HepG2 (cell line): ENCODE data around the gene GBP6. TPM values are rescaled to one million over a fixed set of nuclear protein-coding genes. Genes with fewer than 3 reads are reported as not detected.
A peak's percentile ranks its signal among the peaks of the same experiment; 100 is the strongest.
"Not testable (repeated sequence)": the region's sequence is repeated elsewhere in the genome, so short reads cannot be mapped to it uniquely, and the experiment has no call there.

ENCODE experiments used
- ATAC-seq: fragments of 200-7000 bp; cut with Tn5 transposase; 3 replicates; pipeline ENCODE4 v1.9.1; 2020; ENCODE audit warnings: mild to moderate bottlenecking, moderate library complexity
- BruUV-seq: library from RNA; stranded (reverse); fragments of 400-500 nt; replicated peaks from 2 replicates; lab custom pipeline; 2021; lab: Mats Ljungman, UMichigan
- CTCF ChIA-PET: fragments of 300-600 bp; formaldehyde crosslinking; extraction: SDS; loops from one replicate; lab custom pipeline; 2021; ENCODE audit warnings: low total read pairs, inconsistent platforms, low intra/inter-chr PET ratio; lab: Yijun Ruan, JAX
- POLR2A ChIA-PET: fragments of 350-600 bp; sonication (Branson Sonifier 250); formaldehyde crosslinking; loops from one replicate; lab custom pipeline; 2020; ENCODE audit warnings: antibody characterized with exemption, inconsistent platforms; lab: Yijun Ruan, JAX
- DNase-seq: peaks from one replicate; pipeline ENCODE4 v3.0.0-alpha.2; 2015; ENCODE audit warnings: low spot score
- FAIRE-seq: peaks from 3 replicates; lab custom pipeline; 2011; peaks lifted over from hg19 to GRCh38; lab: Jason Lieb, UNC
- H2AFZ ChIP-seq: one replicate; pipeline ENCODE4 v1.6.1; 2011; ENCODE audit warnings: low read length, inconsistent platforms
- H3K27ac ChIP-seq: fragments of 300-600 bp; 3 replicates; pipeline ENCODE4 v1.8.0; 2011; ENCODE audit warnings: mixed run types, mild to moderate bottlenecking, mixed read lengths, low read length, inconsistent platforms; ENCODE audit not compliant: insufficient read depth; ENCODE audit errors: extremely low read length
- H3K27me3 ChIP-seq, 2 experiments: fragments of 200-600 bp in 1 of 2; 2 replicates in 1 of 2; 3 replicates in 1 of 2; pipeline versions ENCODE4 v1.6.0 to v1.8.0; 2011; ENCODE audit warnings: low read length in 2 of 2, mild to moderate bottlenecking in 2 of 2, moderate library complexity in 2 of 2, inconsistent platforms in 1 of 2; ENCODE audit not compliant: insufficient read depth in 2 of 2, control insufficient read depth in 1 of 2
- H3K36me3 ChIP-seq, 2 experiments: fragments of 200-600 bp in 1 of 2; replicated peaks in 1 of 2; 2 replicates in 1 of 2; 3 replicates in 1 of 2; pipeline versions ENCODE4 v1.5.1 to v1.8.0; 2011; ENCODE audit warnings: low read length in 2 of 2, inconsistent platforms in 1 of 2; ENCODE audit not compliant: insufficient read depth in 2 of 2, control insufficient read depth in 1 of 2
- H3K4me1 ChIP-seq: 2 replicates; pipeline ENCODE4 v1.5.1; 2012; ENCODE audit warnings: low read length, inconsistent platforms; ENCODE audit not compliant: insufficient read depth
- H3K4me2 ChIP-seq: 2 replicates; pipeline ENCODE4 v1.6.0; 2011; ENCODE audit warnings: low read depth, low read length, inconsistent platforms
- H3K4me3 ChIP-seq, 3 experiments: fragments of 200-600 bp in 1 of 3; sonication (generic), shearing (Covaris generic) in 1 of 3; replicated peaks in 1 of 3; 2 replicates each; pipeline ENCODE4 v1.5.1; 2011 to 2016; ENCODE audit warnings: low read length in 3 of 3, inconsistent platforms in 2 of 3, low read depth in 2 of 3, mild to moderate bottlenecking in 2 of 3, control low read depth in 1 of 3, mixed read lengths in 1 of 3; ENCODE audit not compliant: insufficient read depth in 1 of 3
- H3K79me2 ChIP-seq: one replicate; pipeline ENCODE4 v1.6.1; 2011; ENCODE audit warnings: low read length, inconsistent platforms; ENCODE audit not compliant: insufficient read depth
- H3K9ac ChIP-seq: 2 replicates; pipeline ENCODE4 v1.6.0; 2011; ENCODE audit warnings: mild to moderate bottlenecking, low read depth, low read length, inconsistent platforms; ENCODE audit not compliant: insufficient read depth
- H3K9me3 ChIP-seq: 2 replicates; pipeline ENCODE4 v1.5.1; 2012; ENCODE audit warnings: mild to moderate bottlenecking, low read length
- H4K20me1 ChIP-seq: 2 replicates; pipeline ENCODE4 v1.6.0; 2011; ENCODE audit warnings: inconsistent platforms, mild to moderate bottlenecking, low read length, moderate library complexity; ENCODE audit not compliant: insufficient read depth
- ARID5B ChIP-seq: IDR thresholded peaks from 2 replicates; pipeline ENCODE4 v1.4.0; 2020; ENCODE audit warnings: mild to moderate bottlenecking, missing genetic modification reagents
- BORCS8-MEF2B ChIP-seq: sonication (generic); formaldehyde crosslinking; IDR thresholded peaks from 2 replicates; pipeline ENCODE4 v1.8.0; 2022; ENCODE audit warnings: mild to moderate bottlenecking, missing genetic modification reagents
- GZF1 ChIP-seq: sonication (generic); formaldehyde crosslinking; IDR thresholded peaks from 2 replicates; pipeline ENCODE4 v1.5.1; 2020; ENCODE audit warnings: mild to moderate bottlenecking, missing genetic modification reagents
- HNF1B ChIP-seq: sonication (generic); formaldehyde crosslinking; IDR thresholded peaks from 2 replicates; pipeline ENCODE4 v1.5.1; 2020; ENCODE audit warnings: mild to moderate bottlenecking, moderate library complexity, missing genetic modification reagents
- TSC22D2 ChIP-seq: sonication (generic); formaldehyde crosslinking; IDR thresholded peaks from 2 replicates; pipeline ENCODE4 v1.5.1; 2020; ENCODE audit warnings: missing genetic modification reagents, mild to moderate bottlenecking, borderline replicate concordance
- U2AF2 ChIP-seq: fragments of 200-400 bp; formaldehyde crosslinking; IDR thresholded peaks from 2 replicates; pipeline ENCODE4 v1.6.1; 2017; ENCODE audit warnings: low read depth, mild to moderate bottlenecking, low read length
- ZBTB7B ChIP-seq: sonication (generic); formaldehyde crosslinking; IDR thresholded peaks from 2 replicates; pipeline ENCODE4 v1.4.0; 2020; ENCODE audit warnings: missing genetic modification reagents
- ZNF251 ChIP-seq: sonication (generic); formaldehyde crosslinking; IDR thresholded peaks from 2 replicates; pipeline ENCODE4 v1.9.0; 2021; ENCODE audit warnings: mild to moderate bottlenecking, missing genetic modification reagents
- ZNF788 ChIP-seq: sonication (generic); formaldehyde crosslinking; IDR thresholded peaks from 2 replicates; pipeline ENCODE4 v1.5.0; 2020; ENCODE audit warnings: mild to moderate bottlenecking, missing genetic modification reagents, borderline replicate concordance
- ZSCAN29 ChIP-seq: sonication (generic); formaldehyde crosslinking; conservative IDR thresholded peaks from 2 replicates; pipeline ENCODE4 v1.4.0; 2020; ENCODE audit warnings: mild to moderate bottlenecking, missing genetic modification reagents
- ZSCAN31 ChIP-seq: sonication (generic); formaldehyde crosslinking; IDR thresholded peaks from 2 replicates; pipeline ENCODE4 v1.5.0; 2020; ENCODE audit warnings: low read depth, mild to moderate bottlenecking, missing genetic modification reagents
- WGBS: methylation state at CpG from one replicate; pipeline ENCODE4 v1.1.6; 2017; ENCODE audit warnings: low lambda C conversion rate; 5-methylcytosine and 5-hydroxymethylcytosine counted together
- in situ Hi-C: cut with HindIII; loops from 2 replicates; pipeline ENCODE4 v1.10.0; 2017; ENCODE audit warnings: low pct_unique_long_range_greater_than_20kb; ENCODE audit not compliant: extremely low pct_ligation_motif_present
- intact Hi-C: fragments of 100-400 bp; cut with micrococcal nuclease; formaldehyde crosslinking; loops from one replicate; pipeline ENCODE4 v1.10.0; 2022; ENCODE audit not compliant: unreplicated experiment
- polyA plus RNA-seq, 8 experiments: library from polyadenylated mRNA; depleted of rRNA in 3 of 8; stranded (reverse) in 7 of 8; unstranded in 1 of 8; fragments of >200 nt; fragmentation: Illumina TruSeq in 4 of 8; extraction: Trizol in 4 of 8; gene quantifications; 2 replicates each; pipeline versions ENCODE4 v1.2.1 to v1.2.3, GENCODE V29; 2011 to 2016; ENCODE audit warnings: low read depth in 4 of 8, missing spikeins in 1 of 8, mixed read lengths in 1 of 8; ENCODE audit not compliant: insufficient read depth in 1 of 8
- total RNA-seq, 5 experiments: library from RNA; depleted of rRNA; stranded (reverse); fragments of >200 nt; fragmentation: Illumina TruSeq; extraction: Trizol; gene quantifications; 2 replicates each; pipeline ENCODE4 v1.2.3, GENCODE V29; 2016; ENCODE audit warnings: low read depth in 1 of 5
- TF ChIP-seq, protein P1 (sequence below): sonication (generic); formaldehyde crosslinking; IDR thresholded peaks from 2 replicates; pipeline ENCODE4 v1.4.0; 2020; ENCODE audit warnings: missing genetic modification reagents
- TF ChIP-seq, protein P2 (sequence below): sonication (generic); formaldehyde crosslinking; IDR thresholded peaks from 2 replicates; pipeline ENCODE4 v1.4.0; 2020; ENCODE audit warnings: mild to moderate bottlenecking, low read depth, missing genetic modification reagents

Gene GBP6
- total and polyA plus RNA-seq, 2 of the 13 experiments (the other 11 are each of a cell fraction or from before 2014, with no cell fraction given) = not detected

- TF ChIP-seq, protein P1, sequence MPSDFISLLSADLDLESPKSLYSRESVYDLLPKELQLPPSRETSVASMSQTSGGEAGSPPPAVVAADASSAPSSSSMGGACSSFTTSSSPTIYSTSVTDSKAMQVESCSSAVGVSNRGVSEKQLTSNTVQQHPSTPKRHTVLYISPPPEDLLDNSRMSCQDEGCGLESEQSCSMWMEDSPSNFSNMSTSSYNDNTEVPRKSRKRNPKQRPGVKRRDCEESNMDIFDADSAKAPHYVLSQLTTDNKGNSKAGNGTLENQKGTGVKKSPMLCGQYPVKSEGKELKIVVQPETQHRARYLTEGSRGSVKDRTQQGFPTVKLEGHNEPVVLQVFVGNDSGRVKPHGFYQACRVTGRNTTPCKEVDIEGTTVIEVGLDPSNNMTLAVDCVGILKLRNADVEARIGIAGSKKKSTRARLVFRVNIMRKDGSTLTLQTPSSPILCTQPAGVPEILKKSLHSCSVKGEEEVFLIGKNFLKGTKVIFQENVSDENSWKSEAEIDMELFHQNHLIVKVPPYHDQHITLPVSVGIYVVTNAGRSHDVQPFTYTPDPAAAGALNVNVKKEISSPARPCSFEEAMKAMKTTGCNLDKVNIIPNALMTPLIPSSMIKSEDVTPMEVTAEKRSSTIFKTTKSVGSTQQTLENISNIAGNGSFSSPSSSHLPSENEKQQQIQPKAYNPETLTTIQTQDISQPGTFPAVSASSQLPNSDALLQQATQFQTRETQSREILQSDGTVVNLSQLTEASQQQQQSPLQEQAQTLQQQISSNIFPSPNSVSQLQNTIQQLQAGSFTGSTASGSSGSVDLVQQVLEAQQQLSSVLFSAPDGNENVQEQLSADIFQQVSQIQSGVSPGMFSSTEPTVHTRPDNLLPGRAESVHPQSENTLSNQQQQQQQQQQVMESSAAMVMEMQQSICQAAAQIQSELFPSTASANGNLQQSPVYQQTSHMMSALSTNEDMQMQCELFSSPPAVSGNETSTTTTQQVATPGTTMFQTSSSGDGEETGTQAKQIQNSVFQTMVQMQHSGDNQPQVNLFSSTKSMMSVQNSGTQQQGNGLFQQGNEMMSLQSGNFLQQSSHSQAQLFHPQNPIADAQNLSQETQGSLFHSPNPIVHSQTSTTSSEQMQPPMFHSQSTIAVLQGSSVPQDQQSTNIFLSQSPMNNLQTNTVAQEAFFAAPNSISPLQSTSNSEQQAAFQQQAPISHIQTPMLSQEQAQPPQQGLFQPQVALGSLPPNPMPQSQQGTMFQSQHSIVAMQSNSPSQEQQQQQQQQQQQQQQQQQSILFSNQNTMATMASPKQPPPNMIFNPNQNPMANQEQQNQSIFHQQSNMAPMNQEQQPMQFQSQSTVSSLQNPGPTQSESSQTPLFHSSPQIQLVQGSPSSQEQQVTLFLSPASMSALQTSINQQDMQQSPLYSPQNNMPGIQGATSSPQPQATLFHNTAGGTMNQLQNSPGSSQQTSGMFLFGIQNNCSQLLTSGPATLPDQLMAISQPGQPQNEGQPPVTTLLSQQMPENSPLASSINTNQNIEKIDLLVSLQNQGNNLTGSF = no peak
- no peak for TF ChIP-seq BORCS8-MEF2B (CRISPR knock-in tag)
- TF ChIP-seq U2AF2 = no peak
- TF ChIP-seq ARID5B (CRISPR knock-in tag) = no peak
- TF ChIP-seq ZSCAN29 (CRISPR knock-in tag) = no peak
- no peak for TF ChIP-seq ZNF251 (CRISPR knock-in tag)
- no peak for TF ChIP-seq TSC22D2 (CRISPR knock-in tag)
- no peak for TF ChIP-seq ZBTB7B (CRISPR knock-in tag)
- no peak for TF ChIP-seq ZSCAN31 (CRISPR knock-in tag)
- TF ChIP-seq GZF1 (CRISPR knock-in tag) = no peak
- TF ChIP-seq, protein P2, sequence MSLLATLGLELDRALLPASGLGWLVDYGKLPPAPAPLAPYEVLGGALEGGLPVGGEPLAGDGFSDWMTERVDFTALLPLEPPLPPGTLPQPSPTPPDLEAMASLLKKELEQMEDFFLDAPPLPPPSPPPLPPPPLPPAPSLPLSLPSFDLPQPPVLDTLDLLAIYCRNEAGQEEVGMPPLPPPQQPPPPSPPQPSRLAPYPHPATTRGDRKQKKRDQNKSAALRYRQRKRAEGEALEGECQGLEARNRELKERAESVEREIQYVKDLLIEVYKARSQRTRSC (CRISPR knock-in tag) = no peak
- TF ChIP-seq ZNF788 (CRISPR knock-in tag) = no peak
- no peak for TF ChIP-seq HNF1B (CRISPR knock-in tag)
Observed at GRCh38 chr1:89407360-89407759, 43.5 kb downstream of the GBP6 start (continued).

DNA sequence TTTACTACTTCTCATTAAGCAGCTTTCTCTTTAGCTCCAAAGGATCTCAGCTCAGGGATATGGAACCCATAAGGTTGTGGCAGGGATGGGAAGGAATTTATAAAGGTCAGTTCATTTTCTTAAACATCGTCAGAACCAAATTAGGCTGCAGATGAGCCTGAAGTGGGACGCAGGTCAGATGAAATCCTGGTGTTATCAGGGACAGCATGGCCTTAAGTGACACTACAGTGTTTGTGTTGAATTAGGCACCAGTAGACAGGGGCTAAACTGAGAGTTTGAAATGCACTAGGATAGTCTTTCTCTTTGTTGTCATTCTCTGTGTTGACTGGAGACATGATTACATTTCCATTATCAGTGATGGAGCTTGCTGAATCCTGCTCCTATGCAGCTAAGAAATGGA is 43.9 kb downstream of the GBP6 start:
- H3K9ac ChIP-seq, H3K27ac ChIP-seq, ATAC-seq, CTCF ChIA-PET, H3K36me3 ChIP-seq, H3K27me3 ChIP-seq, H3K4me1 ChIP-seq, H2AFZ ChIP-seq, H3K4me2 ChIP-seq, H3K4me3 ChIP-seq, H3K79me2 ChIP-seq, intact Hi-C loops, DNase-seq, BruUV-seq, POLR2A ChIA-PET, in situ Hi-C loops, H4K20me1 ChIP-seq, H3K9me3 ChIP-seq: not testable (repeated sequence)
- 10% methylated on average over 2 of the region's 2 CpGs for WGBS
- peak; percentile 36 for FAIRE-seq
